ENCODE results near the gene EPB41L4B.
A peak's percentile ranks its signal among the peaks of the same experiment; 100 is the strongest.

The EPB41L4B gene

DNA sequence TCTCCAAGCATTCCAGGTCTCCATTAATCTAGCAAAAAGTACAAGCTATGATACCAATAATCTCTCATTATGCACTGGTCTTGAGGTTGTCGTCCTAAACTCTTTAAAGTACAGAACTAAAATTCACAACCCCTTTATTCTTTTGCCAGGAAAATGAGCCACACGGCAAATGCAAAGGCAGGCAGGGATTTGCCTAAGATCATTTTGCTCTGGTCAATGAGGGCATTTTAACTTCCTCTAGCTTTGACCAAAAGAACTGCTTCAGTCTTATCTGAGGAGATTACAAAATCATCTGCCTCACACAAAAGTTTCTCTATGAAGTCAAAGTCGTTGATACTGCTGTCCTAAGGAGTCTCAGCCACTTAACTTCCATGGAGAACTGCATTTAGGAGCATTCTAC lies 51.8 kb downstream of the EPB41L4B start:
- no peak for DNase-seq
- H3K27ac Mint-ChIP-seq: no peak overlapping the region
- H3K4me1 Mint-ChIP-seq: peaks cover 21% of the 10 kb centered on the region
- no peak overlapping the region for H3K4me3 Mint-ChIP-seq
- H3K27me3 Mint-ChIP-seq (ENCODE audit: low read depth, poor library complexity): peaks cover 12% of the 10 kb centered on the region
- peaks cover 26% of the 10 kb centered on the region for H3K9me3 Mint-ChIP-seq
- H3K36me3 Mint-ChIP-seq (ENCODE audit: low read depth): peaks cover 23% of the 10 kb centered on the region
- TF ChIP-seq, protein P1, sequence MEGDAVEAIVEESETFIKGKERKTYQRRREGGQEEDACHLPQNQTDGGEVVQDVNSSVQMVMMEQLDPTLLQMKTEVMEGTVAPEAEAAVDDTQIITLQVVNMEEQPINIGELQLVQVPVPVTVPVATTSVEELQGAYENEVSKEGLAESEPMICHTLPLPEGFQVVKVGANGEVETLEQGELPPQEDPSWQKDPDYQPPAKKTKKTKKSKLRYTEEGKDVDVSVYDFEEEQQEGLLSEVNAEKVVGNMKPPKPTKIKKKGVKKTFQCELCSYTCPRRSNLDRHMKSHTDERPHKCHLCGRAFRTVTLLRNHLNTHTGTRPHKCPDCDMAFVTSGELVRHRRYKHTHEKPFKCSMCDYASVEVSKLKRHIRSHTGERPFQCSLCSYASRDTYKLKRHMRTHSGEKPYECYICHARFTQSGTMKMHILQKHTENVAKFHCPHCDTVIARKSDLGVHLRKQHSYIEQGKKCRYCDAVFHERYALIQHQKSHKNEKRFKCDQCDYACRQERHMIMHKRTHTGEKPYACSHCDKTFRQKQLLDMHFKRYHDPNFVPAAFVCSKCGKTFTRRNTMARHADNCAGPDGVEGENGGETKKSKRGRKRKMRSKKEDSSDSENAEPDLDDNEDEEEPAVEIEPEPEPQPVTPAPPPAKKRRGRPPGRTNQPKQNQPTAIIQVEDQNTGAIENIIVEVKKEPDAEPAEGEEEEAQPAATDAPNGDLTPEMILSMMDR (IDR thresholded peaks at IDR 0.05): no peak

DNA sequence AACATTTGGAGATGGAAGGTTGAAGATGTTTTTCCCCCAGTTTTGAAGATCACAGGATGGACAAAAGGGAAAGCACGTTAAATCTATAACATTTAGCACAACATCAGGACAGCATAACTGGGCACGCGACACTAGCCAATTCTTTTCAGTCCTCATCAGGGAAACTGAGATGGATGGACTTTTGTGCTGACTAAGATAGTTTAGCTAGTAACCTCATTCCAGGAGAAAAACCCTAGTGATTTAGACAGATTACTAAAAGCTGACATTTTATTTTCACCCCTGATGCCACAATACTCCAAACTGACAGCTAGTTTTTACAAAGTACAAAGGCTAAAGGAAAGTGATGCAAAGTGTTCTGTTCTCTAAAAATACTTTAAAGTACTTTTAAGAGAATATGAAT lies 53.3 kb downstream of the EPB41L4B start:
- TF ChIP-seq, protein P1 (IDR thresholded peaks at IDR 0.05): no peak
- Mint-ChIP-seq H3K4me1 (peaks cover 21% of the 10 kb centered on the region), H3K27ac (no peak overlapping the region), H3K4me3 (no peak overlapping the region), H3K9me3 (peaks cover 26% of the 10 kb centered on the region), H3K36me3 (ENCODE audit: low read depth) (peaks cover 23% of the 10 kb centered on the region), H3K27me3 (ENCODE audit: low read depth, poor library complexity) (peaks cover 4% of the 10 kb centered on the region)
- no peak for DNase-seq

DNA sequence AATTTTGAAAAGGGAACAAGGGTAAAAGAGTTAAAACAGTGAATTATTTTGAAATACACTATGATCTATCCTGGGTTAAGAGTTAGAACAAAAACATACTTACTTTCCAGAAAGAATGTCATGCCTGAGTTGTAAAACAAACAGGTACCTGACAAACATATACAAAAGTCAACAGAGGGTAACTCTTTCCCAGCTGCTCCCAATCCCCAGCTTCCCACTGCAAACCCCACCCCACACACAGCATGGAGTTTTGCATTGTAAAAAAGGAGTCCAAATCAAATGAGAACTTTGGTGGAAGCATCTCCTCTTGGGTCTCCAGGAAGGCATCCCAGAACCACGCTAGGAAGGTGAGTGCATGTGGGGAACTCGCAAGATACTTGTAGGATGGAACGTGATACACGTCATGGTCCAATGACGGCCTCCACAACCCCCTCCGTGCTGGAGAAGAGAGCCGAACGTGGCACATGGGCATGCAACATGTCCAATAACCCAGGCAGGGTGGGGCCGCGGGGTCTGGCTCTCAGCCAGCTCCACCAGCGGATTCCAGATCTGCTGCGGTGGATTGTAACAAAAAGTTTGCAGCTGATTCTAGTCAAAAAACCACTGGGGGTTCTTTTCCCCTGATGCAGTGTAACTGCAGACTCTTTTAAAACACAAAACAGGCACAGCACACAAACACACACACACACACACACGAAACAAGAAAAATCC lies 55.8 kb downstream of the EPB41L4B start:
- DNase-seq: no peak
- no peak overlapping the region for H3K4me3 Mint-ChIP-seq
- TF ChIP-seq, protein P1 (IDR thresholded peaks at IDR 0.05): no peak
- H3K27me3 Mint-ChIP-seq (ENCODE audit: low read depth, poor library complexity): peaks cover 3% of the 10 kb centered on the region
- peaks cover 23% of the 10 kb centered on the region for H3K36me3 Mint-ChIP-seq (ENCODE audit: low read depth)
- H3K4me1 Mint-ChIP-seq: peaks cover 21% of the 10 kb centered on the region
- no peak overlapping the region for H3K27ac Mint-ChIP-seq
- H3K9me3 Mint-ChIP-seq: peaks cover 26% of the 10 kb centered on the region

DNA sequence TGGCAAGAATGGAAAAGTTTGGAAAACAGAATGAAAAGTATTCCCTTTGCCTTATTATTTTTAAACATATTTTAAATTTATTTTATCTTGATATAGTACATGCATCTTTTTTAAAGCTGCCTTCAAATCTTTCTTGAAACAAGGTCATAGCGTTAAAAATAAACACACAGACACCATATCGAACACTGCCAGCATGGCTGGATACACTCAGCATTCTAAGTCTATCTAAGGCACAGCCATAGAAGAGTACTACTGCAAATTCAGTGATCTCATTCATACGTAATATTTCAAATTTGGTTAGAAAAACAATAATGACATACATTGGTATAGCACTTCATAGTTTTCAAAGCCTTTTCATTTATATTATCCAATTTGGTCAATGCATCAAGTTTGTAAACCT lies 57.5 kb downstream of the EPB41L4B start:
- DNase-seq: no peak
- Mint-ChIP-seq H3K4me1 (peaks cover 32% of the 10 kb centered on the region), H3K27me3 (ENCODE audit: low read depth, poor library complexity) (peaks cover 6% of the 10 kb centered on the region), H3K36me3 (ENCODE audit: low read depth) (peaks cover 18% of the 10 kb centered on the region), H3K4me3 (no peak overlapping the region), H3K27ac (no peak overlapping the region), H3K9me3 (peaks cover 20% of the 10 kb centered on the region)
- TF ChIP-seq, protein P1 (IDR thresholded peaks at IDR 0.05): no peak

DNA sequence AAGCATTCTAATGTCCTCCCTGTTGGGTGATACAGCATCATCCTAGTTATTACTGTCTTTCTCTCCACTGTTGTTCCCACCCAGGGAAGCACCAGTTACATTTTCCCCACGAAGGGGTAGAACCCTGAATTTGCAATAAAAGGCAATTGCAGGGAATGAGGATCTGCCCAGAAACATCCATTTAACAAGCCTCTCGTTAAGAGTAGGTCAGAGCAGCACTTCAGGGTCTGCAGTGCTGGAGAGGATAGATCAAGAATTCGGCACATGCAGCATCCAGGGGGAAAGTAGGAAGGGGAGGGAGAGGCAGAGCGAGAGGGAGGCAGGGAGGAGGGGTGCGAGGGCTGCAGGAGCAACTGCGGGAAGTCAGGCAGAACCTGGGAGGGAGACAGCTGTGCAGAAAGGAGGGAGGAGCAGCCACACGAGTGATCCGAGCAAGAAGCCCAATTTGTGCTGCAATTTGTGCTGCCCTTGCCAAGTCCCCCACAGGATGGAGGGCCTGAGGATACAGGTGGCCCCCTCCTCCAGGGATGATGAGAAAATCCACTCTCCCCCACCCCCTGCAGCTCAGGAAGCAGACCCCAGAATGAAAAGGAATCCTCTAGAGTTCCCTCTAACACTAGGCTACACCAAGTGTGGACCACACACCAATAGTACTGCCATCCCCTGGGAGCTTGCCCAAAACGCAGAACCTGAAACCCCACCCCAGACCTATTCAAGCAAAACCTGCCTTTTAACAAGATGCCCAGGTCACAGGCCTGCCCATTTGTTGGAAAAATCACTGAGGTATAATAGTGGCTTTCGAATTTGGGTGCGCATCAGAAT lies 62.2 kb downstream of the EPB41L4B start:
- peak overlapping the region; percentile 13 for H3K4me3 Mint-ChIP-seq
- no peaks in the 10 kb centered on the region for H3K9me3 Mint-ChIP-seq
- peak; percentile 63 for DNase-seq
- peaks cover 13% of the 10 kb centered on the region for H3K27me3 Mint-ChIP-seq (ENCODE audit: low read depth, poor library complexity)
- no peak overlapping the region for H3K27ac Mint-ChIP-seq
- TF ChIP-seq, protein P1 (IDR thresholded peaks at IDR 0.05): no peak
- H3K4me1 Mint-ChIP-seq: peaks cover 33% of the 10 kb centered on the region
- H3K36me3 Mint-ChIP-seq (ENCODE audit: low read depth): no peaks in the 10 kb centered on the region
